Left kidney (tissue), 2 donors: Measurements from ENCODE around the gene GPR68. TPM values are rescaled to one million over a fixed set of nuclear protein-coding genes. Genes with fewer than 3 reads are reported as not detected.
"Not testable (repeated sequence)": the region's sequence is repeated elsewhere in the genome, so short reads cannot be mapped to it uniquely, and the experiment has no call there.

Experiments
- DNase-seq: peaks from one replicate; pipeline ENCODE4 v3.0.0-alpha.2; 2013
- polyA plus RNA-seq: library from polyadenylated mRNA; unstranded; fragments of 120-200 nt; gene quantifications from one replicate; pipeline ENCODE4 v1.2.1, GENCODE V29; 2013; ENCODE audit not compliant: insufficient read length

Gene GPR68
- polyA plus RNA-seq, 1 donor, result 3.1 TPM

GRCh38 chr14:91228112-91229004, 16.1 kb downstream of the GPR68 start:
- DNase-seq, result no peak

- DNase-seq, result no peak
Observed at GRCh38 chr14:91227183-91227628, 17.3 kb downstream of the GPR68 start.

DNA sequence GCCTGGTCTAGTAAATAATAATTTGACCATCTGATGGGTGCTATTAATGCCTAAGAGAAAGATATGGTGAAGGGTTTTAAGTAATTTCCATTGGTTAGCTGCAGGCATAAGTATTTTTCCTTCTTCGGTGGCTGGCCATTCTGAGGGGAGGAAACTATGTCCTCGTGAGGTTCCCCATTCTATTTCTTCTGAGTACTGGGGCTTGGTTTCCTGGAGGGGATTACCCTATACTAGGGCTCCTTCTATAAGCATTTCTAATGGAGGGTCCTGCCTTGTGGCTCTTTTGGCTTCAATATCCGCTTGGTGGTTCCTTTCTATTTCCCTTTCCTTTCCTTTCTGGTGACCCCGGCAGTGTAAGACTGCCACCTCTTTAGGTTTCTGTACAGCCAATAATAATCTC, 18.1 kb downstream of the GPR68 start:
- not testable (repeated sequence) for DNase-seq

DNA sequence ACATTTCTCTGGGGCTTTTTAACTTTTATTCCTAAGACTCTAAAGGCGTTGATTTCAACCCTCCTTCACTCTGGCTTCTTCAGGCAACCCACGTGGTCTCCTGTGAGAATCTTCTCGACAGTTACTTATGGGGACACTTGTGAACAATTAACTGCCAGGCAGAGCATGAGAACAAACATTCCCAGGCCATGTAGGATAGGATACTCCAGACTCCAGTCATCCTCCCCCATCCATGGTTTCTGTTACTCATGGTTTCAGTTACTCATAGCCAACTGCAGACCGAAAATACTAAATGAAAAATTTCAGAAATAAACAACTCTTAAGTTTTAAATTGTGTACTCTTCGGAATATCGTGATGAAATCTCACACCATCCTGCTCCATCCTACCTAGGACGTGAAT, 19.5 kb downstream of the GPR68 start:
- no peak for DNase-seq

- DNase-seq, result no peak
Observed at GRCh38 chr14:91223028-91223783, 21.3 kb downstream of the GPR68 start.

DNA sequence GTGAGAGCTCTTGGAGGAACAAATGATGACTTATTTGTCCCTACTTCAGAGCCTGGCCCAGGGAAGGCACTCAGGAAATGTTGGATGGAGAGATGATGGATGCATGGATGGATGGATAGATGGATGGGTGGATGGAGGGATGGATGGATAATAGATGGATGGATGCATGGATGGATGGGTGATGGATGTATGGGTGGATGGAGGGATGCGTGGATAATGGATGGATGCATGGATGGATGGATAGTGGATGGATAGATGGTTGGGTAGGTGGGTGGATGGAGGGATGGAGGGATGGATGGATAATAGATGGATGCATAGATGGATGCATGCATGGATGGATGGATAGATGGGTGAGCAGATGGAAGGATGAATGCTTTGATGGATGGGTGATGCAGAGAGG, 23.2 kb downstream of the GPR68 start:
- DNase-seq, result no peak

DNA sequence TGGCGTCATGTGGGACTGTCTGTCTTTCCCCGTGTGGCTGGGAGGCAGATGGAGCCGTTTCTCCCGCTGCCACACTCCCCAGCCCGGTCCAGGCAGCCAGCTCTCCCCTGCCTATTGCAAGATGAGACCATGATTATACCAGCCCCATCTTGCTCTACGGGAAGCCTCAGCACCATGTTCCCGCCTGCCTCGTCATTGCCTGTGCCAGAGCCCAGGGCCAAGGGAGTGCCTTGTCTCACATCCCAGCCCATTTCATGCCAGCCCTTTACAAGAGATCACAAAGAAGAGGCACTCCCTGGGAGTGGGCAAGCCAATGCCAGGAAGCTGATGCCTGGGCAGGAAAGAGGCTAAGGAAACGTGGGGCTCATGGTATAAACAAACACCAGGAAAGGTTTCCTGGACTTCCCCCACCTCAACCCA, 23.9 kb downstream of the GPR68 start:
- DNase-seq, result no peak

DNA sequence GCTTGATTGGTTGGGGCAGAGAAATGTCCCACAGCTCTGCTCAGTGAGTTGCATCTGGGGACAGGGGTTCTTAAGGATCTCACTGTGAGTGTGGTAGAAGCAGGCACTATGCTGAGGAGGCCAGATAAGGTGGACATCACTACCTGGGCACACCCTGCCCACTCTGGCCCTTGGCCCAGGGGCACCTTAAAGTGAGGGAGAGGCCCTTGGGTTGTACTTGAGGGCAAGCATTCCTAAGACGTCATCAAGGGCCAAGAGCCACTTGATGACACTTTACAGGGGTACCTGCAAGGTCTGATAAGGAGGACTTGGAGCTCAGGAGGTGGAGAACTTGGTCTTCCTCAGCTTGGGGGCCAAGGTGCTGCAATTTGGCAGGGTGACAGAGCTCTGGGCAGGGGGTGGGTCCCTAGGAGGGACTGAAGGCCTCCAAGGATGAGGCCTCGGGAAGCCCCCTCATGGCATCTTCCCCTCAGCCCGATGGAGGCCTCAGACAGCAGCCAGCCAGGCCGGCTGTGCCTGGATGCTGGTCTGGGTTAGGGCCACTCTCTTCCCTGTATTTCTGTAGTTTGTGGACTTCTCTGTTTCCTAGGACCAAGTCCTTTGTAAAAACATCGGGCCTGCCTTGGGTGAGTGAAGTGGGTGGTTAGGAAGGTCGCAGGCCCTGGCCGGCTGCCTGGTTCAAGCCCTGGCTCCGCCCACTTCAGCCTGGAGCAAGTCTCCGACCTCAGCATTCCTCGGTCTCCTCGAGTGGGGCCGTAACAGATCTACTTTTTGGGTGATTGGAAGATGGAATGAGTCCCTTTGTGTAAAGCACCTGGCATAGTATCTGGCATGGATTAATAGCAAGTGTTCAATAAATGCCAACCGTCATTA, 24.8 kb downstream of the GPR68 start:
- no peak for DNase-seq

GRCh38 chr14:91218014-91218413, 26.5 kb downstream of the GPR68 start:
- DNase-seq, result no peak

DNA sequence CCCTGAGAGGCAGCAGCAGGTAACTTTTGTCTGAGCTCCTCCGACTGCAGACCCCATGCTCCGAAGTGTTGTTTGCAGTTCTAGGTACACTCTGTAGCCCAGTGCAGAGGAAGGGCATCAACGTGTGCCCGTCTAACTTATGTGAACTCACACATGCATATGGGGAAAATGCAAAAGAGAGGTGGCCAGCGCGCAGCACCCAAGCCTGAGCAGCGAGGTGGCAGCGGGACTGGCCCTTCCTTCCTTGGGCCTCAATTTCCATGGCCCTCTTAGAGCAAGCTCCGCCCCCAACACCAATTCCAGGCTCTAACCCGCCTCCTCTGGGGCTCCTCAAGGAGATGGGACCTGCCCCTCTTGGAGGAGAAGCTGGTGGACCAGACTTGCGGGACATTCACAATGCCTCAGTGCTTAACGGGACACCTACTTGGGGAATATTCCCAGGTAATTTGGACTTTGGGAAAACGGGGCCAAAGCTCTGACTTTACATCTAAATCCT, 27.7 kb downstream of the GPR68 start:
- DNase-seq, result no peak

DNA sequence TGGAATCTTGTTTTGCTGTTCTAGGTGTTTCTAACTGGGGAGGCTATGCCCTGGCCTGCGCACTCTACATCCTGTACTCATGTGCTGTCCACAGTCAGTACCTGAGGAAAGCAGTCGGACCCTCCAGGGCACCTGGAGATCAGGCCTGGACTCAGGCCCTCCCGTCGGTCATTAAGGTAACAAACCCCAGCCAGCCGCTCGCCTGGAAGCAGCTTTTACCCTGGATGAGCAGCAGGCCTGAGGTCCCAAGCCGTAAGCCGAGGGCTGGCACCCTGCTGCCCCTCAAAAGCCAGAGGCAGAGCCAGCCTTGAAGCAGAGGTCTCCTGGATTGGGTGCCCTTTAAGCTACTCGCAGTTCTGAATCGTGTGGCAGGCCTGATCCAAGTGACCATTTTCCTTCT, 29.1 kb downstream of the GPR68 start:
- no peak for DNase-seq

- no peak for DNase-seq
Observed at GRCh38 chr14:91214306-91214705, 30.2 kb downstream of the GPR68 start.

- no peak for DNase-seq
Observed at GRCh38 chr14:91211017-91211416, 33.5 kb downstream of the GPR68 start.

- DNase-seq, result no peak
Observed at GRCh38 chr14:91207008-91207407, 37.5 kb downstream of the GPR68 start.

DNA sequence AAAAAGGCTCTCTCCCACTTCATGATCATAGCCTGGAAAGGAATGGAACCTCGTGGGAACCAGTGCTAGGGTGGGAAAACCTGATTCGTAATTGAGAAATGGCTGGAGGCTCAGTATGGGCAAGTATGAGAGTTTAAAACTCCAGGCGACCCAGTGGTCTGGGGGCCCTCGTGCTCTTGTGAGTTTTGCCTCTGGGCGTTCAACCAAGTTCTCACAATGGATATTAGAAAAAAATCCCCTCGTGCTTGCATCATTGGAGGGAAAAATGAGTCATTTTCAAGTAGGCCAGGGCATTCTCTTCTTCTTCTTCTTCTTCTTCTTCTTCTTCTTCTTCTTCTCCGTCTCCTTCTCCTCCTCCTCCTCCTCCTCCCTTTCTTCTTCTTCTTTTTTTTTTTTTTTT, 39.0 kb downstream of the GPR68 start:
- no peak for DNase-seq

- no peak for DNase-seq
Observed at GRCh38 chr14:91204657-91205056, 39.8 kb downstream of the GPR68 start.

GRCh38 chr14:91202234-91202974, 42.1 kb downstream of the GPR68 start:
- no peak for DNase-seq

GRCh38 chr14:91200802-91201201, 43.7 kb downstream of the GPR68 start:
- not testable (repeated sequence) for DNase-seq

DNA sequence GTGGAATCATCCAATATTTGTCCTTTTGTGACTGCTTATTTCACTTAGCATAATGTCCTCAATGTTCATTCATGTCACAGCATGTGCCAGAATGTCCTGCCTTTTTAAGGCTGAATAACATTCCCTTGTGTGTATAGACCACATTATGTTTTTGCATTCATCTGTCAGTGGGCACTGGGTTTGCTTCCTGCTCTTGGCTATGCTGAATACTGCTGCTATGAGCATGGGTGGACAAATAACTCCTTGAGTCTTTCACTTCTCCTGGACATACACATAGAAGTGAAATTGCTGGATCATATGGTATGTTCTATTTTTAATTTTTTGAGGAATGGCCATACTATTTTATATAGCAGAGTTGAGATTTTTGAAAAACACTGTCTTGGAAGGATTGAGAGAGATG, 46.9 kb downstream of the GPR68 start:
- DNase-seq, result no peak

GRCh38 chr14:91195881-91196280, 48.6 kb downstream of the GPR68 start:
- no peak for DNase-seq

- no peak for DNase-seq
Observed at GRCh38 chr14:91193069-91193468, 51.4 kb downstream of the GPR68 start.
